ENCODE measurements around the gene SLC4A1. TPM values are rescaled to one million over a fixed set of nuclear protein-coding genes. Genes with fewer than 3 reads are reported as not detected.

The SLC4A1 gene
- total RNA-seq, 2 experiments from 2014 or later, result not detected

- H3K4me1 Mint-ChIP-seq, result no peaks in the 10 kb centered on the region
- no peak overlapping the region for H3K4me3 Mint-ChIP-seq
- no peak for ATAC-seq
- no peaks in the 10 kb centered on the region for H3K27me3 Mint-ChIP-seq
- ChIA-PET CTCF (no interaction called here), POLR2A (no interaction called here)
- no peak overlapping the region for H3K27ac Mint-ChIP-seq
- H3K36me3 Mint-ChIP-seq (ENCODE audit: low read depth), result no peaks in the 10 kb centered on the region
- DNase-seq, result no peak
- intact Hi-C loops (cut with DNase I, micrococcal nuclease), result no loop called here
- H3K9me3 Mint-ChIP-seq (ENCODE audit: low read depth), result no peaks in the 10 kb centered on the region
Observed at GRCh38 chr17:44229090-44229489, 38.8 kb downstream of the SLC4A1 start.

- Mint-ChIP-seq H3K27ac (no peak overlapping the region), H3K27me3 (no peaks in the 10 kb centered on the region), H3K4me1 (peaks cover 11% of the 10 kb centered on the region), H3K4me3 (no peak overlapping the region), H3K36me3 (ENCODE audit: low read depth) (no peaks in the 10 kb centered on the region), H3K9me3 (ENCODE audit: low read depth) (no peaks in the 10 kb centered on the region)
- ATAC-seq (no peak), DNase-seq (no peak)
- CTCF ChIA-PET, result interaction anchor here (0.9 to 5.4 kb wide), 5 partner anchors 13 to 107 kb away, joined by 3 to 38 read pairs (median 3); no protein-coding TSS in a partner anchor
- intact Hi-C loops (cut with DNase I, micrococcal nuclease), result loop anchor here in 1 of 2 experiments (5.0 kb wide), 1 partner anchor 1094 kb away; the partner anchor contains the start of gene MAP3K14
- POLR2A ChIA-PET, result no interaction called here
Observed at GRCh38 chr17:44223541-44224071, 44.3 kb downstream of the SLC4A1 start.

GRCh38 chr17:44222112-44222869 lies 45.6 kb downstream of the SLC4A1 start:
- ATAC-seq, result no peak
- POLR2A ChIA-PET, result interaction anchor here (0.6 to 2.8 kb wide), 7 partner anchors 13 to 234 kb away, joined by 3 to 12 read pairs (median 4); partner anchors contain the start of gene RUNDC3A
- peak overlapping the region; percentile 93 for H3K4me3 Mint-ChIP-seq
- H3K27me3 Mint-ChIP-seq, result no peaks in the 10 kb centered on the region
- peak overlapping the region; percentile 92 for H3K27ac Mint-ChIP-seq
- intact Hi-C loops (cut with DNase I, micrococcal nuclease), result loop anchor here in 1 of 2 experiments (5.0 kb wide), 1 partner anchor 1095 kb away; the partner anchor contains the start of gene MAP3K14
- no peaks in the 10 kb centered on the region for H3K9me3 Mint-ChIP-seq (ENCODE audit: low read depth)
- peaks cover 5% of the 10 kb centered on the region for H3K36me3 Mint-ChIP-seq (ENCODE audit: low read depth)
- peak; percentile 71 for DNase-seq
- CTCF ChIA-PET, result interaction anchor here (0.6 to 5.4 kb wide), 10 partner anchors 12 to 132 kb away, joined by 3 to 38 read pairs (median 5); partner anchors contain the start of genes GRN and TMUB2
- peaks cover 15% of the 10 kb centered on the region for H3K4me1 Mint-ChIP-seq

- ChIA-PET CTCF (interaction anchor here (0.6 to 5.4 kb wide), 12 partner anchors 11 to 278 kb away, joined by 3 to 38 read pairs (median 4); partner anchors contain the start of genes GRN and TMUB2), POLR2A (interaction anchor here (0.6 to 2.8 kb wide), 9 partner anchors 12 to 233 kb away, joined by 3 to 12 read pairs (median 4); partner anchors contain the start of genes ATXN7L3, RUNDC3A and TMUB2)
- DNase-seq (no peak), ATAC-seq (no peak)
- H3K9me3 Mint-ChIP-seq (ENCODE audit: low read depth), result no peaks in the 10 kb centered on the region
- H3K27ac Mint-ChIP-seq, result peak overlapping the region; percentile 92
- peaks cover 9% of the 10 kb centered on the region for H3K36me3 Mint-ChIP-seq (ENCODE audit: low read depth)
- intact Hi-C loops (cut with DNase I, micrococcal nuclease), result loop anchor here (1.0 to 5.0 kb wide), 3 partner anchors 87 to 1096 kb away; partner anchors contain the start of genes MAP3K14 (in 1 of the 2), RUNDC3A (in 1 of the 2) and SLC25A39 (in 1 of the 2)
- H3K4me3 Mint-ChIP-seq, result peak overlapping the region; percentile 93
- peaks cover 19% of the 10 kb centered on the region for H3K4me1 Mint-ChIP-seq
- no peaks in the 10 kb centered on the region for H3K27me3 Mint-ChIP-seq
Observed at GRCh38 chr17:44221862-44222111, 46.1 kb downstream of the SLC4A1 start.

- peak; percentile 81 for DNase-seq
- no peaks in the 10 kb centered on the region for H3K27me3 Mint-ChIP-seq
- peak overlapping the region; percentile 93 for H3K4me3 Mint-ChIP-seq
- H3K4me1 Mint-ChIP-seq, result peaks cover 24% of the 10 kb centered on the region
- intact Hi-C loops (cut with DNase I, micrococcal nuclease), result loop anchor here (1.0 to 5.0 kb wide), 3 partner anchors 87 to 1096 kb away; partner anchors contain the start of genes MAP3K14 (in 1 of the 2), RUNDC3A (in 1 of the 2) and SLC25A39 (in 1 of the 2)
- H3K36me3 Mint-ChIP-seq (ENCODE audit: low read depth), result peaks cover 14% of the 10 kb centered on the region
- ATAC-seq, result peak; percentile 21
- CTCF ChIA-PET, result interaction anchor here (0.6 to 5.4 kb wide), 15 partner anchors 11 to 1699 kb away, joined by 3 to 38 read pairs (median 4); partner anchors contain the start of genes GRN and TMUB2
- POLR2A ChIA-PET, result interaction anchor here (0.6 to 2.8 kb wide), 10 partner anchors 12 to 319 kb away, joined by 3 to 12 read pairs (median 4); partner anchors contain the start of genes ATXN7L3, RUNDC3A and TMUB2
- no peaks in the 10 kb centered on the region for H3K9me3 Mint-ChIP-seq (ENCODE audit: low read depth)
- H3K27ac Mint-ChIP-seq, result peak overlapping the region; percentile 92
Observed at GRCh38 chr17:44221084-44221861, 46.7 kb downstream of the SLC4A1 start.

- Mint-ChIP-seq H3K27ac (peak overlapping the region; percentile 94), H3K4me1 (peaks cover 33% of the 10 kb centered on the region), H3K27me3 (no peaks in the 10 kb centered on the region), H3K9me3 (ENCODE audit: low read depth) (no peaks in the 10 kb centered on the region), H3K36me3 (ENCODE audit: low read depth) (peaks cover 23% of the 10 kb centered on the region), H3K4me3 (peak overlapping the region; percentile 93)
- DNase-seq (peak; percentile 80), ATAC-seq (peak; percentile 16)
- ChIA-PET POLR2A (interaction anchor here (0.6 to 2.8 kb wide), 5 partner anchors 11 to 318 kb away, joined by 3 to 12 read pairs (median 5); partner anchors contain the start of genes RUNDC3A and TMUB2), CTCF (interaction anchor here (0.6 to 5.4 kb wide), 10 partner anchors 10 to 1698 kb away, joined by 3 to 38 read pairs (median 5); partner anchors contain the start of gene GRN)
- intact Hi-C loops (cut with DNase I, micrococcal nuclease), result loop anchor here (1.0 to 5.0 kb wide), 4 partner anchors 88 to 1097 kb away; partner anchors contain the start of genes GPATCH8 (in 1 of the 2), MAP3K14 (in 1 of the 2), RUNDC3A (in 1 of the 2) and SLC25A39 (in 1 of the 2)
Observed at GRCh38 chr17:44220213-44221083, 47.5 kb downstream of the SLC4A1 start.

GRCh38 chr17:44219616-44220212 lies 48.2 kb downstream of the SLC4A1 start, which contains the start of gene UBTF:
TSS of gene UBTF (minus strand) at chr17:44219675. CDS start at chr17:44218229, 1,446 bp downstream.
- intact Hi-C loops (cut with DNase I, micrococcal nuclease), result loop anchor here (1.0 to 10.0 kb wide), 6 partner anchors 105 to 1098 kb away; partner anchors contain the start of genes EFTUD2 (in 1 of the 2), G6PC3 (in 1 of the 2), GPATCH8 (in 1 of the 2) and MAP3K14 (in 1 of the 2)
- Mint-ChIP-seq H3K27ac (peak within 1 kb of the TSS; percentile 94), H3K4me3 (peak within 1 kb of the TSS; percentile 99), H3K9me3 (ENCODE audit: low read depth) (no peaks in the 10 kb centered on the region), H3K36me3 (ENCODE audit: low read depth) (peaks cover 30% of the 10 kb centered on the region), H3K4me1 (peaks cover 40% of the 10 kb centered on the region), H3K27me3 (no peaks in the 10 kb centered on the region)
- DNase-seq (peak; percentile 80), ATAC-seq (peak; percentile 6)
- ChIA-PET POLR2A (interaction anchor here (0.6 to 2.1 kb wide), 3 partner anchors 12 to 69 kb away, joined by 3 to 7 read pairs (median 3); partner anchors contain the start of gene TMUB2), CTCF (interaction anchor here (0.6 to 5.4 kb wide), 7 partner anchors 9 to 126 kb away, joined by 3 to 38 read pairs (median 6); no protein-coding TSS in a partner anchor)

GRCh38 chr17:44219108-44219615 lies 48.8 kb downstream of the SLC4A1 start:
- peaks cover 44% of the 10 kb centered on the region for H3K4me1 Mint-ChIP-seq
- no peaks in the 10 kb centered on the region for H3K27me3 Mint-ChIP-seq
- DNase-seq (peak; percentile 87), ATAC-seq (peak; percentile 43)
- no peaks in the 10 kb centered on the region for H3K9me3 Mint-ChIP-seq (ENCODE audit: low read depth)
- intact Hi-C loops (cut with DNase I, micrococcal nuclease), result loop anchor here in 1 of 2 experiments (2.0 to 10.0 kb wide), 3 partner anchors 148 to 843 kb away; partner anchors contain the start of genes EFTUD2, G6PC3 and NMT1
- peak overlapping the region; percentile 28 for H3K4me3 Mint-ChIP-seq
- CTCF ChIA-PET, result interaction anchor here (1.2 to 5.4 kb wide), 3 partner anchors 8 to 126 kb away, joined by 4 to 38 read pairs (median 7); no protein-coding TSS in a partner anchor
- peaks cover 35% of the 10 kb centered on the region for H3K36me3 Mint-ChIP-seq (ENCODE audit: low read depth)
- H3K27ac Mint-ChIP-seq, result no peak overlapping the region
- POLR2A ChIA-PET, result interaction anchor here (0.6 to 1.2 kb wide), 2 partner anchors 12 to 106 kb away, joined by 3 to 5 read pairs; no protein-coding TSS in a partner anchor

All from activated CD4-positive, alpha-beta T cell treated with anti-CD3 and anti-CD28 coated beads for 36 hours (primary cell).